ENCODE results near the gene AQR.
"Not testable (repeated sequence)": the region's sequence is repeated elsewhere in the genome, so short reads cannot be mapped to it uniquely, and the experiment has no call there.

AQR gene

GRCh38 chr15:34969340-34970097 lies at the start of gene AQR:
Gene AQR (minus strand): TSS chr15:34969742. CDS start chr15:34969613, 129 bp downstream.
- peak; percentile 77 for DNase-seq

- no peak for DNase-seq
These were observed 44.7 kb upstream of the AQR start for GRCh38 chr15:35014241-35014640.

- DNase-seq: no peak
These were observed 43.8 kb upstream of the AQR start for GRCh38 chr15:35013370-35013769.

DNA sequence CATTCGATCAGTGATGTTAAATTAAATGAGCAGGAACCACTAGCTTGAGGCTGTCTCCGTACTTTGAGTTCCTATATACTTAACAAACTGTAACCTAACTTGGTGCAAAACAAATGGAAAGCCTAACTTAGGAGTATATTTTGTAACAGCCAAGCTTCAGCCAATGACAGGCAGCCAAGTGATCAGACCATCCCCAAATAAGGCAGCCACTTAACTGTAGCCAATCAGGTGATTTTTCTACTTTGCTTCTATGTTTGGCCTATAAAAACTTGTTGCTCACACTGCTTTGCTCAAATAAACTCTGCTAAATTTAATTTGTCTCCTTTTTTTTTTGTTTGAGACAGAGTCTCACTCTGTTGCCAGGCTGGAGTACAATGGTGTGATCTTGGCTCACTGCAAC lies 37.9 kb upstream of the AQR start:
- no peak for DNase-seq

- DNase-seq: no peak
These were observed 36.4 kb upstream of the AQR start for GRCh38 chr15:35005933-35006332.

DNA sequence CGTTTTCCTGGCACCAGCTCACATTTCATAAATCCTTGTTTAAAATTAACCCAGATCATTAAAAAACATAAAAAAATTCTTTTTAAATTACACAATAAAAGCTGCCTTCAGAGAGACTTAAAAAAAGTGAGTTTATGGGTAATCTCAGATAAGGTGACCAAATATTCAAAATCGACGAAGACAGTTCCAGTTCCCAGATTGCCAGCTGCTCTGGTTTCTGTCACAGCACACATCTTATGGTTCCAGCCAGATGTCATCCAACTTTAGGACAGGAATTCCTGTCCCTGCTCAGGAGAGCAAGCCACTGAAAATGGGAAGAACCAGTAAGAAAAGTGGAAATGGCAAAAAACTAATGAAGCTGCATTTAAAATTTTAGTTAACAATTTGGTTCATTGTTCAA lies 34.4 kb upstream of the AQR start:
- DNase-seq: no peak

GRCh38 chr15:35000511-35000910 lies 31.0 kb upstream of the AQR start:
- no peak for DNase-seq

DNA sequence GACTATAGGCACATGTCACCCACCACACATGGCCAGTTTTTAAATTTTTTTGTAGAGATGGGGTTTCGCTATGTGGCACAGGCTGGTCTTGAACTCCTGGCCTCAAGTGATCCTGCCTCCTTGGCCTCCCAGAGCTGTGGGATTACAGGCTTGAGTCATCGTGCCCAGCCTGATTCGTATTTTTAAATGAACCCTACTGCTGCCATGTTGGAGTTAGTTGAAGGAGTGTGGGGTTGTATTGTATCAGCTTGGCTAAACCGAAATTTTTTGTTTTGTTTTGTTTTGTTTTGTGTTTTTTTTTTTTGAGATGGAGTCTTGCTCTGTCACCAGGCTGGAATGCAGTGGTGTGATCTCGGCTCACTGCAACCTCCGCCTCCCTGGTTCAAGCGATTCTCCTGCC lies 30.4 kb upstream of the AQR start:
- no peak for DNase-seq

GRCh38 chr15:34994925-34995324 lies 25.4 kb upstream of the AQR start:
- DNase-seq: no peak

- no peak for DNase-seq
These were observed 24.3 kb upstream of the AQR start for GRCh38 chr15:34993877-34994276.

GRCh38 chr15:34993412-34993811 lies 23.9 kb upstream of the AQR start:
- no peak for DNase-seq

DNA sequence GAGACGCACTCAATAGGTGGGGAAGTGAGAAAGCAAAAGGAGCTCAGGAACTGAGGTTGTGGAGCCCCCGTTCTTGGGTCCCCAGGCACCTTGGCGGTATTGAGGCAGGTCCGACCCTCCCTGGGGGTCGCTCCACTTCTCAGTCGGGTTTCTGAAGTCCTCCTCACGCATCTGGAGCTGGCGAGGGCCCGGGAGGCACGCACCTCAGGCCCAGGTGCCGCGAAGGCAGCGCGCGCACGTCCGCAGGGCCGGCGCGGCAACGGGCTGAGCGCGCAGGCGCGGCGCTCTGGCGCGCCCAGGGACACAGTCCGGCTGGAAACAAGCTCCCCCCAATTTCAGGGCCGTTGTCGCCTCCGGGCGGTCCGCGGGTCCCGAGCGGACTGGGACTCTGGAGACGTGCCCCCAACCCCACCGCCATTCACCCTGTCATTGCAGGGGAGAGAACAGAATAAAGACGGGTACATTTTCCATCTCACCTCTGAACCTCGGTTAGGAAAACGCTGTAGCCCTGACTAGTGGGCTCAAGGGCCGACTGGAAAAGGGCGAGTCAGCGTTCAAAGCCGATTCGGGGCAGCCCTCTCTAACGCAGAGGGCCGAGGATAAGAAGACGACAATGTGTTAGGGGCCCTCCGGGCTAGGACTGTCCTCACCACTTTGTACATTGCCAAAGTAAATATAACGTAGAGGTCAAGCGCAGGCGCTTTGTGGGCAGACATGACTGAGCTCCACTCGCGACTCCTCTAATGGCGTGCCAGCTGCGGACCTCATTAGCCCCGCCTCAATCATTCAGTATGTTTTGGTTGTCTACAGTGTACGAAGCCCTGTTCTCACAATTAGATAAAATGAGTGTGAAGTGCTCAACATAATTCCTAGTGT lies 18.7 kb upstream of the AQR start, which contains the start of gene ZNF770:
ZNF770 (minus strand) TSS at position 261 of the 876 bp plus-strand sequence. CDS start 4,853 bp downstream, outside the sequence.
- peak; percentile 41 for DNase-seq

DNA sequence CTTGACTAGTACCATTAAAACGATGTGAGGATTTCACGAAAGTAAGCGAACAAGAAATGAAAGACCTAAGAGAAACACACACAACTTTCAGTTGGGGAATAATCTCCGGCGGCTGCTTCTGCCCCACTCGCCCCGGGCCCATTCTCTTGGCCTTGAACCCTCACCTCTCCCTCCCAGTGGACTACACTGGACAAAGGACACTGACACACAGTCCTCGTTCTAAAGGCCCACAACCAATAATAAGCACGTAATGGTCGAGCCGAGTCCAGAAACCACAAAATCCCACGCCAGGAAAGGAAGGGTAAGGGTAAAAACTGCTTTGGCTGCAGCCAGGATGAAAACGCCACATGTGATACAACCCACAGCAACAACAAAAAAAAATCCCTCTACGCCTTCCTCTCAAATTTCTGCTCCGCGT lies 18.1 kb upstream of the AQR start:
- DNase-seq: no peak

GRCh38 chr15:34986771-34987480 lies 17.4 kb upstream of the AQR start:
- DNase-seq: no peak

GRCh38 chr15:34986326-34986725 lies 16.8 kb upstream of the AQR start:
- no peak for DNase-seq

- DNase-seq: no peak
These were observed 15.5 kb upstream of the AQR start for GRCh38 chr15:34984889-34985630.

DNA sequence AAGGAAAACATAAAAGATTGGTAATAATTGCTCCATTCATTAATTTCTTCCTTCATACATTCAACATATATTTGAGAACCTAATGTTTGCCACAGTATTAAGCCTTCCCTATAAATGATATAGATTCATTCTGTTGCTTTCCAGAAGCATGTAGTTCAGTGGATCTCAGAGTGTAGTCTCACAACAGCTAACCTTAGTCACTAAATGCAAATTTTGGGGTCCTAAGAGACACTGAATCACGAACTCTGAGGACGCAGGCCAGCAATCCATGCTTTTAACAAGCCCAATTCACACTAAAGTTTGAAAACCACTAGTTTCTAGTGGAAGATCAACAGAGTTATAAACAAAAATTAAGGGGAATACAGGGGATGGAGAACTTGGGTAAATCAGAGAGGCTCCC lies 7.2 kb upstream of the AQR start:
- DNase-seq: no peak

- no peak for DNase-seq
These were observed 6.5 kb upstream of the AQR start for GRCh38 chr15:34976073-34976472.

GRCh38 chr15:34973512-34973911 lies 4.0 kb upstream of the AQR start:
- DNase-seq: no peak

GRCh38 chr15:34970098-34970643 lies 629 bp upstream of the AQR start:
- DNase-seq: not testable (repeated sequence)

- no peak for DNase-seq
These were observed 5.3 kb downstream of the AQR start for GRCh38 chr15:34964277-34964676.

- no peak for DNase-seq
These were observed 15.7 kb downstream of the AQR start for GRCh38 chr15:34953851-34954250.

Measured in DMS79 treated with DMSO at 0.1 percent for 48 hours (cell line).